GM18868 (cell line): ENCODE results near the gene NEK11.
A peak's percentile ranks its signal among the peaks of the same experiment; 100 is the strongest.
"Not testable (repeated sequence)": the region's sequence is repeated elsewhere in the genome, so short reads cannot be mapped to it uniquely, and the experiment has no call there.

Experiments used
- ATAC-seq: cut with Tn5 transposase; IDR thresholded peaks from one replicate; pipeline ENCODE4 v1.9.1; 2021; ENCODE audit warnings: mild to moderate bottlenecking, moderate library complexity; ENCODE audit not compliant: unreplicated experiment

The NEK11 gene

DNA sequence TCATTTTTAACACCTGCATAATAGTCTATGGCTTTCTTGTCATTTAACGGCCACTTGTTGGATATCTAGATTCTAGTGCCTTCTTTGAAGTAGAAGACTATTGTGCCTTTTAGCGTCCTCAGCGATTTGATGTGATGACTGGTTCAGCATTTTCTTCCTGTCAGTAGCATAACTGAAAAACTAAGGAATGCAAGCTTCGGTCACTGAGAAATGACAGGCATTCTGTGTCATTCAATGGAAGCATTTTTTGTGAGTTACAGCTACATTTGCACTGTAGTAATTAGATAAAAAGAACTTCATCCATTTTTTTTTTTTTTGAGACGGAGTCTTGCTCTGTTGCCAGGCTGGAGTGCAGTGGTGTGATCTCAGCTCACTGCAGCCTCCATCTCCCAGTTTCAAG, 10.3 kb downstream of the NEK11 start:
- ATAC-seq: no peak

DNA sequence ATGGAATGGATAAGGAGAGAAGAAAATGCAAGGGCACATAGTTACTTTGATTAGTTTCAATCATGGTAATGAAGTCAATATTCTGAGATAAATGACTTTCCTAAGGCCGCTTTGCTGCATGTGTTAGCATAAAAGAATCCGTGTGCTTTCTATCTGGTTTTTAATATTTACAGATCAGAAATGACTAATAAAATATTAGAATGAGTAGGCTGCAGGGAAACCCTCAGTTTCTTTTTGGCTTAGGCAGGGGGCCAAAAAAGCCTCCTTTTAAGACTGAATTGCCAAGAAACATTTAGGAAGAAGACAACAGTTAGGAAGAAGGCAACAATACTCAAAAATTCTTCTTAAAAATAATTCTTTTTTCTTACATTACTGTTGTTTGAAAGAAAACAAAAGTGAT, 11.6 kb downstream of the NEK11 start:
- ATAC-seq: no peak

DNA sequence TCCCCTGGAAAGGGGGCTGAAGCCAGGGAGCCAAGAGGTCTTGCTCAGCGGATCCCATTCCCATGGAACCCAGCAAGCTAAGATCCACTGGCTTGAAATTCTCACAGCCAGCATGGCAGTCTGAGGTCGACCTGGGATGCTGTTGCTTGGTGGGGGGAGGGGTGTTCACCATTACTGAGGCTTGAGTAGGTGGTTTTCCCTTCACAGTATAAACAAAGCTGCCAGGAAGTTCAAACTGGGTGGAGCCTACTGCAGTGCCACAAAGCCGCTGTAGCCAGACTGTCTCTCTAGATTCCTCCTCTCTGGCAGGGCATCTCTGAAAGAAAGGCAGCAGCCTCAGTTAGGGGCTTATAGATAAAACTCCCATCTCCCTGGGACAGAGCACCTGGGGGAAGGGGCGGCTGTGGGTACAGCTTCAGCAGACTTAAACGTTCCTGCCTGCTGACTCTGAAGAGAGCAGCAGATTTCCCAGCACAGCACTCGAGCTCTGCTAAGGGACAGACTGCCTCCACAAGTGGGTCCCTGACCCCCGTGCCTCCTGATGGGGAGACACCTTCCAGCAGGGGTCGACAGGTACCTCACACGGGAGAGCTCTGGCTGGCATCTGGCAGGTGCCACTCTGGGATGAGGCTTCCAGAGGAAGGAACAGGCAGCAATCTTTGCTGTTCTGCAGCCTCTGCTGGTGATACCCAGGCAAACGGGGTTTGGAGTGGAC, 15.8 kb downstream of the NEK11 start:
- not testable (repeated sequence) for ATAC-seq

DNA sequence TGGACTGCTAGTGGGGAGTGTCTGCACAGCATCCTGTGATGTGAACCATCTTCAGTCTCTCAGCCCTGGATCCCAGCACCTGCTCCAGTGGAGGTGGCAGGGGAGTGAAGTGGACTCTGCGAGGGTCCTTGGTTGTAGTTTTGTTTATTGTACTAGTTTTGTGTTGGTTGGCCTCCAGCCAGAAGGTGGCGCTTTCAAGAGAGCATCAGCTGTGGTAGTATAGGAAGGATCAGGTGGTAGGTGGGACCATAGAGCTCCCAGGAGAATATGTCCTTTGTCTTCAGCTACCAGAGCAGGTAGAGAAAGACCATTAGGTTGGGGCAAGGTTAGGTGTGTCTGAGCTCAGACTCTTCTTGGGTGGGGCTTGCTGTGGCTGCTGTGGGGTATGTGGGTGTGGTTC, 20.9 kb downstream of the NEK11 start:
- no peak for ATAC-seq

DNA sequence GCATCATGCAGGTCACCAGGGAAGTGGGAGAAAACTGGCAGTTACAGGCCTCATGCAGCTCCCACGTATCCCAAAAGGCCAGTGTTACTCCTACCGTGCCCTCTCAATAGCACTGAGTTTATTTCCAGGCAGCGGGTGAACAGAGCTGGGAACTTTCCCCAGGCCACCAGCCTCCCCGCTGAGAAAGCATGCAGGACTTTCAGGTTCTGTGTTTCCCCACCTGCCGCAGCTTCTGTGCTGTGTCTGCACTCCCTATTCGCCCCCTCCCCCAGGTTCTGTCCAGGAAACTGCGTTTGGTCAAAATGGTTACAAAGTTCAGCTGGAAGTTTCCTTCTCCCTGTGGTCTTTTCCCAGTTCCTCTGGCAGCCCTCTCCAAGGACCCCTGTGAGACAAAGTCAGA, 21.4 kb downstream of the NEK11 start:
- no peak for ATAC-seq

DNA sequence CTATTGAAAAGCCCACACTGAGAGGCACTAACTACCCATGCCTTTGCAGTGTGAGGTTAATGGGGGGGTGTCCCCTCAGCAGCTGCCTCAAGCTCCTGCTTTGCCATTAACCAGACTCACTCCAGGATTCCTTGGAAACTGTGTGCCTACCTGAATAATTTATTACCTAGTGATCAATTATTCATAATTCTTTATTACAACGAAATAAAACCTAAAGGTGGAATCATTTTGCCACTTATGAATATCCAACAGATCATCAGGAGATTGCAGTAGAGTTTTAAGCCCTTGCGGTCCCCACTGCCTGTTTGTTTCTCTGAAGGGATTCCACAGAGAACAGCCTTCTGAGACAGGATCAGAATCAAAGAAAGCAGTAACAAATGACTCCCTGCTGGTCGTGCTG, 23.3 kb downstream of the NEK11 start:
- no peak for ATAC-seq

DNA sequence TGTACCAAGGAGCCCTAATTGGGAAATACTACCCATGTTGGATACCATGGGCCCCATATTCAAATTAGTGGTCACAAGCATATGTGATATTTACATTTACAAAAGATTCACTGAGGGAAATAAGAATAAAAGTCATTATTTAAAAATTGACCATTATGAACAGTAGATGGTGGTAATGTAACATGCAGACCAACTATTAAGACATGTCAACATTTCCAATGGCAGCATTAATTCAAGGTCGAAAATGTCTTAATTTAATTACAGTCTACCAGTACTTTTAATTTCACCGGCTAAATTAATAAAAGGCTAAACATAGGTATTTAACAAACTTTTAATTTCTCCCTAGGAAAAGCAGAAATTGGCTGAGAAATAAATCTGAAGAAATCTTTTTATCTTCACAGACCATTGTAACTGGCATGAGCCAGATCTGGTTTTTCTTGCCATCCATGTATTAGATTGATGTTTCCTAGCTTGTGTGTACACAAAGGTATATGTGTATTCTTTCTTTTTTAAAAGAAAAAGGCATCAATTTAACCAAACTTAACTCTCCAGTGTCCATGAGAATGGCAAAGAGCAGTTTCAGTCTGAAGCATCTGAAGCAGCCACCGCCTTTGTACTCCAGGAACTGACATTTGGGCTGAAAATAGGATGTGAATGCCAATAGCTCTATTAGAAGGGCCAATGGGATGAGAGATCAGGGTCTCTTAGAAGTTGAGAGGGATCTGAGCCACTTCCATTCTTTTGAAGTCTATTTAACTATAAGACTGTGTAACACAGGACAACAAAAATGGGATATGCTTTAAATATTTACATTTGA, 26.6 kb downstream of the NEK11 start:
- no peak for ATAC-seq

DNA sequence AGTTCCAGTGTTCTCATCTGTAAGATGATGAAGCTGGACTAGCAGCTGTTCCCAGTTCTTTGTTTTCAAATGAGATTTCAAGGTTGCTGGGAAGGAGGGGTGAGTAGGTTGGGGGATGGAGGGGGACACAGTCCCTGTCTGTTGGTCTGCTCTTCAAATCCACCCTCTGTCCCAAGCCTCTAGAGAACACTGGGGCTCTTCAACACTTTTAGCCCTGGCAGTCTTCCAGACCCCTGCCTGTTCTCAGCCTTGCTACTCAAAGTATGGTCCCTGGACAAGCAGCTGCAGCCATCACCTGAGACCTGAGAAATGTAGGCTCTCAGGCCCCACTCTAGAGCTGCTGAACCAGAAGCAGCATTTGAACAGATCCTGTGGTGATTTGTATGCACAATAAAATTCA, 41.3 kb downstream of the NEK11 start:
- ATAC-seq: no peak

DNA sequence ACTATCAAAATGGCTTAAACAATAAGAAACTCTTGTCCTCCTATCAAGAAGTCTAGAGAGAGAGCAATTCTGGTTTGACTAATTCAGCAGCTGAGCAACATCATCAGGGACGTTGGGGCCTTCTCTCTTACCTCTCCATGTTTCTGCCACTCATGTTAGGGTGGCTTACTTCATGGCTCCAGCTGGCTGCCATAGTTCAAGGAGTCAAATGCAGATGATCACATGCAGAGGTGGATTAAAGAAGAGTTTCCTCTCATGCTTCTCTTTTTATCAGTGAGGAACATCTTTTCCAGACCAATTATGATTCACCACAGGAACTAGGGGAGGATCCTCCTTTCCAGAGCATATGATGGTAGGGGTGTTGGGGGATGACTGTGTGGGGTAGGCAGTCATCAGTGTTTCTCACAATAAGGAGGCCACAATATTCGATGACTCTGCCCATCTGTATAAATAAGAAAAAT, 45.5 kb downstream of the NEK11 start:
- no peak for ATAC-seq

DNA sequence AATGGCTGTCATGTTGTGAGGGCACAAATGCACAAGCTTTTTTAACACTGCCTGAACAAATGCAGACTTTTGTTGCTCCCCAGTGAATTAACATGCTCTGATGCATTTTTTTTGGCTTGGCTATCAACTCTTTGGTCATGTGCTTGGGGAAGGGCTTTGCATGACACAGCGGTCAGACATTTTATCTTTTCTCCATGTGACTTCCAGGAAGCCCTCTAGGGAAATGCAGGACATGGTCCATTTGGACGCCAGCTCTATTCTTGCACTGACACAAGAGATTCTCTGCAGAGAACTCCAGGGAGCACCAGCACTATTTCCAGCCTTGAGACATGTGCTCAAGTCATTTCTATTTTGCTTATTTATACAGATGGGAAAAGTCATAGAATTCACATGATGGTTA, 46.2 kb downstream of the NEK11 start:
- no peak for ATAC-seq

DNA sequence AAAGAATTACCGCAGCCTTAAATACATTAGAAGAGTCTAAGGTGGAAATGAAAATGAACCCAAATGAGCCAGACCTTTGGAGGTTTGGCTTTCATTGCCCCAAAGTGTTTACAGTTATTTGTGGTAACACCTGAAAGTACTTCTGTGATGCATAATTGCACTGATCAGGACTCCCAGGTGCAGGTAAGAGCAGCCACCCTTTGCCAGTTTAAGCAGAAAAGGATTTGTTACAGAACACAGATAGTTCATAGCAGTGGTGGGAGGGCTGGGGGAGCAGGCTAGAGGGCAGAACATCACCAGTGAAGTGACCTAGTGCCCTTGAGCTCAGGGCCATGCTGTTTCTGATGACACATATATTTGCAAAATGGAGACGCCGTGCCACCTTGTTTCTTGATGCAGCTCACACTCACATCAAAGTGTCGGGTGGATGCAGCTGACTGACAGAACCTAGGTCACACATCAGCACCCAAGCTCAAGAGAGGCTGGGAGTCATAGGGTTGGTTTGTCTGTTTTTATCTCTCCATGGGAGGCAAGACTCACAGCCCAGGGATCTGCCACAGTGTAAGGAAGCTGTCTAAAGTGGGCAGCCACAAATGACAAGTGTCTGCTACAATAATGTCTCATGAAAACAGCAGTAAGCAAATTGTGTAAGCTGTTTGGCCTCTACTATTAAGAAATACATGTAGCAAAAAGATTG, 49.1 kb downstream of the NEK11 start:
- no peak for ATAC-seq

DNA sequence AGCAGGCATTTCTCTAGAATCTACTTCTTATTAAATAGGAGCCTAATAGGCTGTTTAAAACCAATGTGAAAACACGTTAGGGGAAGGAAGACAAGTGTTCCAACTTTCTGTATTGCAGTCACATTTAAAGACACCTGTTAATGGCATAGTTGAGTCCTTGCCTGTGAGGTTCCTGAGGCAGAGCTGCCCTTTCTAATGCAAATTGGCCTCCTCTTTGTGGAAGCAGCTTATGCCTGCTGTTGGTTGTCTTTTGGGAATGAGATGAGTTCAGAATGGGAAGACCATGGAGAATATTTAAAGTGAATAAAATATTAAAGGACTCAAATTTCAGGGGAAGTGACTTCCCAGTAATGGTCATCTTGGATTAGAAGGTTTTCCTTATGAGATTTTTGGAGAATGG, 51.2 kb downstream of the NEK11 start:
- ATAC-seq: no peak

DNA sequence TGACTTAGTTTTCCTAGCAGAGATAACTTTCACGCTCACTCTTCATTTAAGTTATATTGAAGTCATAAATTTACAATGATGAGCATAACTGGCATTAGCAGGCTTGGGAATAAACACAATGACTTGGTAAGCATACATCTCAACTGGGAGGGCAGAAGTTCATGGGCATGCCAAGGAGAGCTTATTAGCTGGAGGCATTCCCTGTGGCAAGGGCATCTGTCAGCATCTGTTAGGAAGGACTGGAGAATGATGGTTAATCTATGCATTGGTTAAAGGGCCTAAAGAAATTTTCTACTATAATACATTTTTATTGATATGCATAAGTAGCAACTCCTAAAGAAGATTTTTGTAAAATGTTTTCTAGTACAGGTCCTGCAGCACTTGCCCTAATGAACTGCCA, 52.4 kb downstream of the NEK11 start:
- ATAC-seq: no peak

DNA sequence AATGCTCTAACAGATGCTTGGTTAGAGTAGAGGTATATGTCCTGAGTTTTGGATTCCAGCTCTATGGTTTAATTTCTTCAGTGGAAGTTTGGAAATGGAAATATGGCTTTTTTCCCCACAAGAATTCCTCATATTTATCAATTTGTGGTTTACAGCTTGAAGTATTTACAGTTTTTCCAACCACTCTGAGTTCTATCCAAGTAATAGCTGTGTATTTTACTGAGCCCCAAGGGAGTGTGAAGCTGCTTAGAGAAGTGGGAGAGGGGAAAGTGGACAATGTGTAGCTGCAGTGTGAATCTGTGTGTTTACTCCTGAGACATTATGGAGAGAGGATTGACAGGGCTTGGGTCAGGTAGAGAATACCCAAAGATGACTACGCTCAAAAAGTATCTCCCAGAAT, 54.5 kb downstream of the NEK11 start:
- no peak for ATAC-seq

DNA sequence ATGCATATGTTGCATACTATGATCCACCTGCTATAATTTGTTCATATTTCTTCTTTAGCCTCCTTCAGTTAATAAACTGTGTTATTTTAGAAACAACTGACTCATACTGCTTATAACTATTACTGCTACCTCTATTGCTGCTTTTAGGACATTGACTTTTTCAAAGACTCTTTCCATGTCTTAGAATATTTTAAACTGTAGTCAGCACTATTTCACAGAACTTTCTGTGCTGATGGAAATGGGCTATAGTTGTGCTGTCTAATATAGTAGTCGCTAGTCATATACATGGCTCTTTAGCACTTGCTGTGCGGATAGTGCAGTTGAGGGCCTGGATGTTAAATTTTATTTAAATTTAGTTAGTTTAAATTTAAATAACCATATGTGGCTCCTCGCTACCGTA, 55.6 kb downstream of the NEK11 start:
- ATAC-seq: no peak

DNA sequence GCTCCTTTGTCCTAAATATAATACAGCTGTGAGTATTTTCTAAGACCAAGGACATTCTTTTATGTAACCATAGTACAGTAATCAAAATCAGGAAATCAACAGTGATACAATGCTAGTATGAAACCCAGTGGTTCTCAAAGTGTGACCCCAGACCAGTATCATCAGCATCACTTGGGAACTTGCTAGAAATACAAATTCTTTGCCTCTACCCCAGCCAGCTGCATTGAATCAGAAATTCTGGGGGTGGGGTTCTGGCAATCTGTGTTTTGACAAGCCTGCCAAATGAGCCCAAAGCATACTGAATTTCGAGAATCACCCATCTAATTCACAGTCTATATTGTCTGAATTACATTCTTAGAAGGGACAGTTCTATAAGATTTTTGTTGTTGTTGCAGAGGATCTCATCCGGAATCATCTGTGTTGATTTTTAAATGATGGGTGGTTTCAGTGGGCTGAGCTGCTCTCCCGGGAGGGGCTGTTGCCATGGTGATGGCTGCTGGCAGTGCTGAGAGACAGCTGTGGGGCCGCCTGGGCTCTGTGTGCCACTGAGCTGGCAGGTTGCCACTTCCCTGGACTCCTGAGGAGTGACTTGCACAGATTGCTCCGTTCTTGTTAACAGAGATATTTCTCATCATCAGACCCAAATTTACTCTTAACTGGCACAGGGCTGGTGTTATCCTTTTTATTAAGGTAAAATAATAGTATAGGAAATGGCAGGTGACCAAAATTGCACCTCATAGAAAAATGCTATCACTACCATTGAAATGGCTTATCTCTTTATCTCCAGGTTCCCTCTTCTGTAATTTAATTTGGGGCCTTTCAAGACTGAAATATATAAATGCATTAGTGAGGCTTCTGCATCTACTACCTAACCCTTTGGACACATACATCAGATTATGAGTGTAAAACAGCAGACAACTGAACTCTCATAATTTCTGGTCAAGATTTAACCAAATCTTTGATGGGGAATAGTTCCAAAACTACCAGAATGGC, 56.5 kb downstream of the NEK11 start:
- peak; percentile 74 for ATAC-seq

DNA sequence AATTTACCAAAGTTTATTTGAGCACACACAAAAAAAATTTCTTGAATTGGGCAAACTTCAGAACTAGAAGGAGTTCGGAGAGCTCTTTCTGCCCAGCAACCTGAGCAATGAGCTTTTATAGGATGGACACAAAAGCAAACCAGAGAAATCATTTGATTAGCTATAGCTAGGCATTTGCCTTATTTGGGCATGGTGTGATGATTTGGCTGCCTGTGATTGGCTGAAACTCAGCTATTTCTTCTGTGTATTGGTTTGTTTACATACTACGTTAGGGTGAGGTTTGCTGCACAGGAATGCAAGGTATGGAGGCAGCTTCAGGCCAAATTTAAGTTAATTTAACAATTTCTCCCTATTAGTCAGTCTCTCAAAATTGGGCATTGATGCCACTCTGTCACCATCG, 65.1 kb downstream of the NEK11 start:
- ATAC-seq: no peak

DNA sequence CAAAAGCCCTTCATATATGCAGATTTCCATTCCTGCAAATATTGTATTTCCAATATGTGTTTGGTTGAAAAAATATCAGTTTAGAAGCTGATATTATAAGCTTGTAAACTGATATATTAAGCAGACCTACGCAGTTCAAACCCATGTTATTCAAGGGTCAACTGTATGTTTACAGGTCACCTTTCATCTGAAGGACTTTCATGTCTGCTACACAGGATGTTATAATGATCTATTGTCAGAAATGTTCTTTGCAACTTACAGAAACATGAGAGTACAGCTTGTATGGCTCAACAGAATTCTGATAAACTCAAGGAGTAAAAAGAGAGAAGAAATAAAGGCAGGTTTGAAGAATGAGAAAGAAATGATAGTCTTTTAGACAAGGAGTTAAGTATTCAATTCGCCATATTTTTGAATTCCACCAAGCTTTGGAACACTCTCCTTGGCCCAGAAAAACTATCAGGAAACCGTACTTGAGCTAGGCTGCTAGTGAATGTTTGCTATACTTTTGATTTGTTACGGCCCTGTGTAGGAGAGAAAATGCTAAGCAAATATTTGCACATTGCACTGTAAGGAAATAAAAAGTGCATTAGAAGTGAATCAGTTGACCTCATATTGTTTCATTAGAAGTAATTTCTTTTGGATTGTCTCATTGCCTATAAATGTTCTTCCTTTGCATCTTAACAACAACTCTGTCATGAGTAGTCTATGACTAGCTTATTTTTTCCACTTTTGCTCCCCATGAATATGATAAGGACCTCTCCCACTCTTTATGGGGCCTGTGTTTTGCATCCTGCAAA, 81.2 kb downstream of the NEK11 start:
- no peak for ATAC-seq

DNA sequence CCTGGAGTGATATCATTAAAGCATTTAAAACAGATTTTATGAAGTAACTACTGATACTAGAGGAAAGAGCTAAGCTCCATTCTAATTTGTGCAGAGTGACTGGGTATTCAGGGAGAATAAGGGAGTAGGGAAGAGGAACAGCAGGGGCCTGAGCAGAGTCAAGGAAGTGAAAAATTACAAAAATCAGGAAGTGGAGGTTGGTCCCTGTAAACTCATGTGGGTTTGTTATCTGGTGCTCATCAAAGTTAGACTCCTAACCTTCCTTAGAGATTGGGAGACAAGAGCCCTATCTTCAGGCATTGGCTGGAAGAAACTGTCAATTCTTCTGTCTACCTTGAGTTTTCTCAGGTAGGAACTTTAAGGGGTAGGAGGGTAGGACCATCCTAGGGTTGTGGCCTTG, 82.5 kb downstream of the NEK11 start:
- no peak for ATAC-seq

DNA sequence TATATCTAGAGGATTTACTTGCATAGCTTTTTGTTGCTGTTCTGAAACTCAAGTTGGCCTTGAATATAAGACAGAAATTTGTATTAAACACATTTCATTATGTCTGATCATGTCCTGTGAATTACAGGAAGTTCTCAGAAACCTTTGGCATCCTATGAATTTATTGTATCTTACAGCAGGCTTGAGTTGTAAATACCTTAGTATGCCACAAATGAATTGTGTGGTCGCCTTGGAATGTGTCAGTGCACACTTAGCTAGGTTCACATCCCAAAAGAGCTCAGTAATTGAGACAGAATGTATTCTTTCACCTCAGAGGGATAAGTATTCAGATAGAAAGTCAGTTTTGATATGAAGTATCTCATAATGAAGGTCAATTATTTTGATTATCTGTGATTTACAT, 83.4 kb downstream of the NEK11 start:
- no peak for ATAC-seq
